Tibial nerve (tissue), 4 donors: Measurements from ENCODE around the gene KRT75. TPM values are rescaled to one million over a fixed set of nuclear protein-coding genes. Genes with fewer than 3 reads are reported as not detected.

Experiments
- DNase-seq, 2 donors: peaks; one replicate each; pipeline ENCODE4 v3.0.0-alpha.2; 2019; ENCODE audit warnings: low spot score in 2 of 2
- H3K27ac ChIP-seq, 4 donors: fragments of 200-600 bp; sonication (generic) in 3 of 4; one replicate each; pipeline ENCODE4 v1.5.1; 2017 to 2019; ENCODE audit warnings: mild to moderate bottlenecking in 1 of 4
- H3K27me3 ChIP-seq, 2 donors: fragments of 200-600 bp; sonication (generic) in 1 of 2; one replicate each; pipeline versions ENCODE4 v1.5.1 to v1.6.0; 2017 to 2019
- H3K36me3 ChIP-seq, 3 donors: fragments of 200-600 bp; sonication (generic); one replicate each; pipeline ENCODE4 v1.5.1; 2018 to 2019
- H3K4me1 ChIP-seq, 4 donors: fragments of 200-600 bp; sonication (generic) in 3 of 4; one replicate each; pipeline ENCODE4 v1.5.1; 2017 to 2019
- H3K4me3 ChIP-seq, 4 donors: fragments of 200-600 bp; sonication (generic) in 3 of 4; one replicate each; pipeline ENCODE4 v1.5.1; 2017 to 2019; ENCODE audit warnings: mild to moderate bottlenecking in 1 of 4, moderate library complexity in 1 of 4
- H3K9me3 ChIP-seq, 4 donors: fragments of 200-600 bp; sonication (generic) in 3 of 4; one replicate each; pipeline ENCODE4 v1.5.1; 2017 to 2019
- CTCF ChIP-seq, 5 experiments: fragments of 200-600 bp in 3 of 5; fragments of 450-650 bp in 2 of 5; sonication (generic) in 3 of 5; IDR thresholded peaks; one replicate each; pipeline ENCODE4 v1.5.1; 2016 to 2019; ENCODE audit warnings: antibody characterized with exemption in 5 of 5, mild to moderate bottlenecking in 3 of 5, moderate library complexity in 2 of 5
- EP300 ChIP-seq, 2 donors: sonication (generic); formaldehyde crosslinking; IDR thresholded peaks; one replicate each; pipeline ENCODE4 v1.6.1; 2017; ENCODE audit warnings: antibody characterized with exemption in 2 of 2, mild to moderate bottlenecking in 1 of 2
- POLR2A ChIP-seq, 2 donors: fragments of 450-650 bp; IDR thresholded peaks; one replicate each; pipeline ENCODE4 v1.6.1; 2017; ENCODE audit warnings: antibody characterized with exemption in 2 of 2, mild to moderate bottlenecking in 2 of 2, moderate library complexity in 2 of 2
- whole genome bisulfite sequencing, 2 donors: methylation state at CpG; one replicate each; pipeline ENCODE4 v1.1.5; 2018; 5-methylcytosine and 5-hydroxymethylcytosine counted together
- total RNA-seq, 4 donors: library from RNA; depleted of rRNA; stranded (reverse); fragments of >200 nt; gene quantifications; one replicate each; pipeline ENCODE4 v1.1.0, GENCODE V29; 2016

Gene KRT75
- not detected for total RNA-seq

- H3K4me3 ChIP-seq = no peak within 1 kb of the TSS
These were observed at the start of gene KRT75 for GRCh38 chr12:52434081-52434733. Gene KRT75, minus strand, starts transcription at chr12:52434371. Its CDS starts 67 bp downstream, at chr12:52434304.

GRCh38 chr12:52480073-52480472 is 45.9 kb upstream of the KRT75 start:
- Histone ChIP-seq H3K36me3 (no peaks in the 10 kb centered on the region), H3K4me3 (no peak overlapping the region), H3K27me3 (no peaks in the 10 kb centered on the region), H3K27ac (no peak overlapping the region), H3K4me1 (no peaks in the 10 kb centered on the region), H3K9me3 (no peaks in the 10 kb centered on the region)
- DNase-seq = no peak
- whole genome bisulfite sequencing, 2 donors = 54 to 55% methylated on average over 3 of the region's 3 CpGs
- TF ChIP-seq CTCF (IDR thresholded peaks at IDR 0.05) (no peak), EP300 (IDR thresholded peaks at IDR 0.05) (no peak), POLR2A (IDR thresholded peaks at IDR 0.05) (no peak)

More at GRCh38 chr12:52434081-52434733, at the start of gene KRT75:
- H3K27ac ChIP-seq = no peak within 1 kb of the TSS
- no peaks in the 10 kb centered on the region for H3K9me3 ChIP-seq
- WGBS, 2 donors = 80 to 83% methylated on average over 20 of the region's 20 CpGs
- no peaks in the 10 kb centered on the region for H3K4me1 ChIP-seq
- no peaks in the 10 kb centered on the region for H3K36me3 ChIP-seq
- TF ChIP-seq CTCF (IDR thresholded peaks at IDR 0.05) (no peak), EP300 (IDR thresholded peaks at IDR 0.05) (no peak)
- peaks cover 0 to 8% of the 10 kb centered on the region in 2 donors for H3K27me3 ChIP-seq
- no peak for DNase-seq

GRCh38 chr12:52477651-52478050 is 43.5 kb upstream of the KRT75 start:
- Histone ChIP-seq H3K36me3 (no peaks in the 10 kb centered on the region), H3K4me3 (no peak overlapping the region), H3K4me1 (no peaks in the 10 kb centered on the region), H3K27ac (no peak overlapping the region), H3K9me3 (no peaks in the 10 kb centered on the region), H3K27me3 (no peaks in the 10 kb centered on the region)
- TF ChIP-seq EP300 (IDR thresholded peaks at IDR 0.05) (no peak), POLR2A (IDR thresholded peaks at IDR 0.05) (no peak), CTCF (IDR thresholded peaks at IDR 0.05) (no peak)
- 67 to 79% methylated on average over 2 of the region's 2 CpGs for WGBS, 2 donors
- DNase-seq = no peak

GRCh38 chr12:52474212-52474611 is 40.0 kb upstream of the KRT75 start:
- H3K36me3 ChIP-seq = no peaks in the 10 kb centered on the region
- DNase-seq = no peak
- H3K9me3 ChIP-seq = no peaks in the 10 kb centered on the region
- no peak overlapping the region for H3K4me3 ChIP-seq
- H3K27me3 ChIP-seq = no peaks in the 10 kb centered on the region
- WGBS, 2 donors = 93 to 95% methylated on average over 2 of the region's 2 CpGs
- H3K4me1 ChIP-seq = no peaks in the 10 kb centered on the region
- TF ChIP-seq CTCF (IDR thresholded peaks at IDR 0.05) = no peak
- no peak for TF ChIP-seq POLR2A (IDR thresholded peaks at IDR 0.05)
- no peak for TF ChIP-seq EP300 (IDR thresholded peaks at IDR 0.05)
- H3K27ac ChIP-seq = no peak overlapping the region

GRCh38 chr12:52473768-52474167 is 39.6 kb upstream of the KRT75 start, which contains the start of gene KRT6C:
Gene KRT6C, minus strand, starts transcription at chr12:52473805. Its CDS starts 68 bp downstream, at chr12:52473737.
- Histone ChIP-seq H3K4me1 (no peaks in the 10 kb centered on the region), H3K27me3 (no peaks in the 10 kb centered on the region), H3K27ac (no peak within 1 kb of the TSS), H3K4me3 (no peak within 1 kb of the TSS), H3K9me3 (no peaks in the 10 kb centered on the region), H3K36me3 (no peaks in the 10 kb centered on the region)
- no peak for DNase-seq
- TF ChIP-seq CTCF (IDR thresholded peaks at IDR 0.05) (no peak), EP300 (IDR thresholded peaks at IDR 0.05) (no peak), POLR2A (IDR thresholded peaks at IDR 0.05) (no peak)
- WGBS, 2 donors = 84 to 87% methylated on average over 4 of the region's 4 CpGs
